IgD-negative memory B cell (primary cell): ENCODE measurements around the gene C19orf25. TPM values are rescaled to one million over a fixed set of nuclear protein-coding genes. Genes with fewer than 3 reads are reported as not detected.
A peak's percentile ranks its signal among the peaks of the same experiment; 100 is the strongest.

Source experiments
- H3K27ac Mint-ChIP-seq, 3 donors: one replicate each; pipeline ENCODE4 v1.8.0; 2020 to 2022; ENCODE audit warnings: mild to moderate bottlenecking in 3 of 3, mixed read lengths in 3 of 3, moderate library complexity in 1 of 3
- H3K27me3 Mint-ChIP-seq: one replicate; pipeline ENCODE4 v1.8.0; 2021; ENCODE audit warnings: mixed read lengths
- H3K36me3 Mint-ChIP-seq: one replicate; pipeline ENCODE4 v1.8.0; 2020; ENCODE audit warnings: mild to moderate bottlenecking, mixed read lengths
- H3K4me1 Mint-ChIP-seq, 3 donors: one replicate each; pipeline ENCODE4 v1.8.0; 2020 to 2022; ENCODE audit warnings: mixed read lengths in 3 of 3, mild to moderate bottlenecking in 1 of 3
- H3K4me3 Mint-ChIP-seq, 4 donors: one replicate each; pipeline ENCODE4 v1.8.0; 2020 to 2022; ENCODE audit warnings: mild to moderate bottlenecking in 4 of 4, mixed read lengths in 4 of 4, moderate library complexity in 3 of 4
- H3K9me3 Mint-ChIP-seq, 3 donors: one replicate each; pipeline ENCODE4 v1.8.0; 2020 to 2021; ENCODE audit warnings: mixed read lengths in 3 of 3, mild to moderate bottlenecking in 1 of 3
- polyA plus RNA-seq: library from polyadenylated mRNA; unstranded; fragments of 300-500 nt; fragmentation: Illumina TruSeq; gene quantifications from one replicate; pipeline ENCODE4 v1.2.3, GENCODE V29; 2021

Gene C19orf25
- polyA plus RNA-seq, 1 donor from 2014 or later, result 51.1 TPM

- Mint-ChIP-seq H3K27me3 (peaks cover 28% of the 10 kb centered on the region), H3K36me3 (no peaks in the 10 kb centered on the region), H3K4me3 (no peak overlapping the region)
These were observed 39.5 kb upstream of the C19orf25 start for GRCh38 chr19:1518471-1518870.

DNA sequence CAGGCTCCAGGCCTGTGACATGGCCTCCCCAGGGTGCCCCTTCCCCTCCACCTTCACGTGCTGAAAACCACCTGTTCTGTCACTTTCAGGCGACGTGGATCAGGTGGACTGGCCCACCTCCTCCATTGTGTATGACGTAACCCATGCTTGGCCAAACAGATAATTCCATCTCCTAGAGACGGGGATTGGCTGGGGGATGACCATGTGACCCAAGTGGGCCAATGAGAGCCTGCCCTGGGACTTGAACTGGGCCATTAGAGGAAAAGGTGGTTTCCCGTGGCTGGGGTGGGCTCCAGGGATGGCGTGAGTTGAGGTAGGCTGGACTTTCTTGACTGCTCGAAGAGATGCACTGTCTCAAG lies 37.4 kb upstream of the C19orf25 start:
- H3K4me3 Mint-ChIP-seq, result no peak overlapping the region

More at GRCh38 chr19:1518471-1518870, 39.5 kb upstream of the C19orf25 start:
- H3K4me1 Mint-ChIP-seq, result peaks cover 0 to 2% (median 0%) of the 10 kb centered on the region in 3 donors
- H3K9me3 Mint-ChIP-seq, result peaks cover 0 to 3% (median 0%) of the 10 kb centered on the region in 3 donors
- H3K27ac Mint-ChIP-seq, result no peak overlapping the region

DNA sequence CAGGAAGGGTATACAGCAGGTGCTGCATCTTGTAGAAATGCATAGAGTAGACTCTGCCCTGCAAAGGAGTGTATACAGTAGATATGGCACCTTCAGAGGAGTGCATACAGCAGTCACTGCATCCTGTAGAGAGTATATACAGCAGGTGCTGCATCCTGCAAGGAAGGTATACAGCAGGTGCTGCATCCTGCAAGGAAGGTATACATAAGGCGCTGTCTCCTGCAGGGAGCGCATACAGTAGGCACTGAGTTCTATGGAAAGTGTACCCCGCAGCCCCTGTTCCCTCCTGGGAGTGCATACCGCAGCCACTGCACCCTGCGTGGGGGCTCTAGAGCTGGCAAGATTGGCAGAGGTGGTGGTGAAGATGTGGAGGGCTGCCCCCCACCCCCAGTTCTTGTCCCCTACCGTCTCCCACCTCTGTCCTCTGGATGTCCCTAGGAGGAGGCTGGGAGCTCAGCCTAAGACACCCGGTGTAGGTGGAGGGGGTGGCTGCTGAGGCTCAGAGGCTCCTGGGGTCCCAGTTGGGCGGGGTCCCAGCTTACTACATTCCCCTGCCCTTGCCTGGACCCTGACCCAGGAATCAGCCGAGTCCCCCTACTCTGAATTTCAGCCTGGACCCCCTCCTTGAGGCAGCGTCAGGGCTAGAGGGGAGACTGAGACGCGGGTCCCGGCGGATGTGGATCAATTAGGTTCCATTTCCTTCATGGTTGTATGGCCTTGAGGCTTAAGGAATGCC lies 36.1 kb upstream of the C19orf25 start:
- Mint-ChIP-seq H3K4me3 (no peak overlapping the region), H3K27me3 (peaks cover 32% of the 10 kb centered on the region), H3K4me1 (peaks cover 0 to 2% (median 2%) of the 10 kb centered on the region in 3 donors), H3K36me3 (no peaks in the 10 kb centered on the region), H3K27ac (no peak overlapping the region), H3K9me3 (peaks cover 0 to 3% (median 0%) of the 10 kb centered on the region in 3 donors)

More for the DNA sequence above, 37.4 kb upstream of the C19orf25 start:
- Mint-ChIP-seq H3K36me3 (no peaks in the 10 kb centered on the region), H3K27ac (no peak overlapping the region), H3K9me3 (peaks cover 0 to 3% (median 0%) of the 10 kb centered on the region in 3 donors), H3K4me1 (peaks cover 0 to 2% (median 0%) of the 10 kb centered on the region in 3 donors), H3K27me3 (peaks cover 28% of the 10 kb centered on the region)

DNA sequence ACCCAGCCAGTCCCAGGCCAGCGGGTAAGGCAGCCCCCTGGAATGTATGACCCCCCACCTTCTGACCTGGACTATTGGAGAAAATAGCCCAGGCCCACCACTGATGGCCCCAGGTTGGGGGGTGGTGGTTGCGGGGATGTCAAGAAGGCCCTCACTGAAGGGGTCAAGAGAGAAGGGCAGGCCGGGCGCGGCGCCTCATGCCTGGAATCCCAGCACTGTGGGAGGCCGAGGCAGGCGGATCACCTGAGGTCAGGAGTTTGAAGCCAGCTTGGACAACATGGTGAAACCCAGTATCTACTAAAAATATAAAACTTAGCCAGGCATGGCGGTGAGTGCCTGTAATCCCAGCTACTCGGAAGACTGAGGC lies 35.3 kb upstream of the C19orf25 start:
- Mint-ChIP-seq H3K4me3 (peak overlapping the region in 2 of 4 donors; percentile 47 to 49), H3K27me3 (peaks cover 35% of the 10 kb centered on the region), H3K27ac (no peak overlapping the region), H3K4me1 (peaks cover 0 to 2% (median 2%) of the 10 kb centered on the region in 3 donors), H3K36me3 (no peaks in the 10 kb centered on the region), H3K9me3 (peaks cover 0 to 3% (median 0%) of the 10 kb centered on the region in 3 donors)

DNA sequence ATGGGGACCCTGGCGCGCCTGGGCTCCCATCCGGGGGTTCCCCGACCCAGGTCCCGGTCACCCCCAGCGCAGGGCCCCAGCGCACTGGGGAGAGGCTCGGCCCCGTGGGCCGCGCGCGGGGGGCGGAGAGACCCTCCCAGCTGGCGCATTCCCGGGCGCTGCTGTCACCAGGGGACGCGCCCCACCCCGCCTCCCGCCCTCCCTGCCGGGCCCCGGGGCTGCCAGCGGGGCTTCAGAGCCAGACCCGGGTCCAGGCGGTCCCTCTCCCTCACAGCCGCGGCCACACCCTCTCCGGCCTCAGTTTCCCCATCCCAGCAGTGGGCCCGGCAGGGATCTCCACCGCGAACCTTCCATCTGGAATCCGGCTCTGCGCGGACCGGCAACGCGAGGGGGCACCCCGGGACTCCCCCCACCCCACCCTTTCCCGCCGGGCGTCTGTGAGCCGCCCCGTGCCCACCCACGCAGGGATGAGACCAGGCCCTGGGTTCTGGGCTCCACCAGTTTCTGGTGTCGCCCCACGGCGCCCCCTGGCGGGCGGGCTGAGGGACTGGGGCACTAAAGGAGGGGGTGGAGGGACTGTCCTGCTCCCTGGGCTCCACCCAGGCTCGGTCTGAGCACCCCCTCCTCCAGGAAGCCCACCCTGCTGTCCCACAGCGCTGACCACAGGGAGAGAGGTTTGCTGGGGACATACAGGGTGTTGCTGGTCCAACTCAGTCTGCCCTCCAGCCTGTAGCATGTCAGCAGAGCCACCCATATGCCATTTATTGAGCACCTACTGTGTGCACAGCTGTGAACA lies 34.7 kb upstream of the C19orf25 start:
- Mint-ChIP-seq H3K4me1 (peaks cover 0 to 2% (median 2%) of the 10 kb centered on the region in 3 donors), H3K27ac (no peak overlapping the region), H3K4me3 (peak overlapping the region in 2 of 4 donors; percentile 47 to 49), H3K27me3 (peaks cover 36% of the 10 kb centered on the region), H3K9me3 (peaks cover 0 to 3% (median under 1%) of the 10 kb centered on the region in 3 donors), H3K36me3 (no peaks in the 10 kb centered on the region)

GRCh38 chr19:1512671-1513498 lies 33.9 kb upstream of the C19orf25 start, which contains the start of gene ADAMTSL5:
TSS of gene ADAMTSL5 (minus strand) at chr19:1513019. CDS start at chr19:1510943, 2,076 bp downstream.
- Mint-ChIP-seq H3K9me3 (peaks cover 0 to 3% (median 2%) of the 10 kb centered on the region in 3 donors), H3K36me3 (peaks cover under 1% of the 10 kb centered on the region), H3K27me3 (peaks cover 32% of the 10 kb centered on the region), H3K4me3 (peak within 1 kb of the TSS in 3 of 4 donors; percentile 21 to 73 (median 23)), H3K27ac (peak within 1 kb of the TSS in 1 of 3 donors; percentile 56), H3K4me1 (peaks cover 0 to 3% (median 2%) of the 10 kb centered on the region in 3 donors)

DNA sequence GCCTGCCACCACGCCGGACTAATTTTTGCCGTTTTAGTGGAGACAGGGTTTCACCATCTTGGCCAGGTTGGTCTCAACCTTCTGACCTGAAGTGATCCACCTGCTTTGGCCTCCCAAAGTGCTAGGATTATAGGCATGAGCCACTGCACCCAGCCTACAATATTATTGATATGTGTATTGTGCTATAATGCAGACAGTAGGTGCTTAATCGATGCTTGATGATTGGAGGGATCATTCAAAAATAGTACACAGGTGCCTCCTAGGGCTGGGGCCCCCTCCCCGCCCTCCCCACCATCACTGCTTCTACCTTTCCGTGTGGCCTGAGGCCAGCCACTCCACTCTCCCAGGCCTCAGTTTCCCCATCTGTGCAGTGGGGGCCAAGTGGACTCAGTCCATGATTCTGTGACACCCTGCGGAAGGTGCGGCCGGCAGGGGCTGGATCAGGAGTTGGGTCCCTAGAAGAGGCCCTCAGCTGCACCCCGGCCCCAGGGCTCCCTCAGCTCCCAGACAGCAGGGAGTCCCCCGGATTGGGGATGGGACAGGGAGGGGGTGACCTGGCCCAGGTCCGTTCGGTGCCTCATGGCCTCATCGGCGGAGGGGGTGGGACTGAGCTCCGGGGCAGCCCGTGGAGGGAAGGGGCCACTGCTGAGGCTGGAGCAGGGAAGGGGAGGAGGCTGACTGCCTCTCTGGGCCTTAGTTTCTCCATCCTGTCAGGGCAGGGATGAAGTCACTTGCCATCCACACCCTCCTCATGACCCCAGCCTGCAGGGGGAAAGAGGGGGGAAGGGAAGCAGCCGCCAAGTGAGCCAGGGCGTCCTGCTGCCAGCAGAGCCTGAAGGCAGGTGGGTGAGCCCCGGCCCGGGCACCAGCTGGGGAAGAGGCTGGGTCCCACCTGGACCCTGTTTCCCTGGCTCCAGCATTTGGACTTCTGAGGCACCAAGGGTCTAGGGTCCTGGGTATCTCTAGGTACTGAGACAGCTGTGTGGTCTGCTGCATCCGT lies 32.6 kb upstream of the C19orf25 start:
- peaks cover 4% of the 10 kb centered on the region for H3K36me3 Mint-ChIP-seq
- H3K4me3 Mint-ChIP-seq, result no peak overlapping the region
- peak overlapping the region in 1 of 3 donors; percentile 56 for H3K27ac Mint-ChIP-seq
- H3K27me3 Mint-ChIP-seq, result peaks cover 35% of the 10 kb centered on the region
- peaks cover 3 to 7% (median 6%) of the 10 kb centered on the region in 3 donors for H3K4me1 Mint-ChIP-seq
- peaks cover 0 to 6% (median 1%) of the 10 kb centered on the region in 3 donors for H3K9me3 Mint-ChIP-seq

DNA sequence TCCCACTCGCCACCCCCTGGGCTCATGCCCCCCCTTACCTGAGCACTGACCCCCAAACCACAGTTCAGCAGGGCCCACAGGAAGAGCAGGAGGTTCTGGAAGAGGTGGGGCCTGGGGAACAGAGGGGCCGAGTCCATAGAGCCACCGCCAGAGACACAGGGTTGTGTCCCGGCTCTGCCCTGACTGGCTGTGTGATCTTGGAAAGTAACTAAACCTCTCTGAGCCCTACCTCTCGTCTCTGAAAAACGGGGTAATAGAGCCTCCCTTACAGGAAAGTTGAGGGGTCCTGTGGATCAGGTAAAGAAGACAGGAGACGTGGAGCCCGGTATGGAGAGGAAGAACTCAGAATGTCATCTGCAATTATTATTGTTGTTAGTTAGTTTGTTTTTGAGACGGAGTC lies 31.8 kb upstream of the C19orf25 start:
- H3K9me3 Mint-ChIP-seq, result peaks cover 0 to 9% (median 0%) of the 10 kb centered on the region in 3 donors
- H3K36me3 Mint-ChIP-seq, result peaks cover 4% of the 10 kb centered on the region
- peak overlapping the region in 1 of 4 donors; percentile 70 for H3K4me3 Mint-ChIP-seq
- H3K27ac Mint-ChIP-seq, result peak overlapping the region in 1 of 3 donors; percentile 23
- peaks cover 32% of the 10 kb centered on the region for H3K27me3 Mint-ChIP-seq
- peaks cover 3 to 9% (median 6%) of the 10 kb centered on the region in 3 donors for H3K4me1 Mint-ChIP-seq

DNA sequence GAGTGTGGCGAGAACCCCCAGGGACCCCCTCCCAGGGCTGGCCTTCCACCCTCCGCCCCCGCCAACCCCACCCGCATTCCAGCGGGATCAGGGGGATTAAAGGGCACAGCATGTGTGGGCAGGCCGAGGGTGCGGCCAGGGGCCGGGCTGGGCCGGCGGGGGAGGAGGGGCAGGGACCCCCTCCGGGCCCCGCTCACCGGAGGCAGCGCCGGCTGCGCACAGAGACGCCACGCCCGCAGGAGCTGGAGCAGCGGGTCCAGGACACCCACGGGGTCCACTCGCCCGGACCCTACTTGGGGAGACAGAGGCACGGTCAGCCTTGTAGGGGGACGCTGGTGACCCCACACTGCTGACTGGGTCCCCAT lies 31.4 kb upstream of the C19orf25 start:
- H3K27ac Mint-ChIP-seq, result no peak overlapping the region
- peaks cover 4% of the 10 kb centered on the region for H3K36me3 Mint-ChIP-seq
- H3K27me3 Mint-ChIP-seq, result peaks cover 34% of the 10 kb centered on the region
- H3K4me3 Mint-ChIP-seq, result peak overlapping the region in 1 of 4 donors; percentile 70
- H3K9me3 Mint-ChIP-seq, result peaks cover 0 to 9% (median 0%) of the 10 kb centered on the region in 3 donors
- H3K4me1 Mint-ChIP-seq, result peaks cover 3 to 9% (median 6%) of the 10 kb centered on the region in 3 donors

DNA sequence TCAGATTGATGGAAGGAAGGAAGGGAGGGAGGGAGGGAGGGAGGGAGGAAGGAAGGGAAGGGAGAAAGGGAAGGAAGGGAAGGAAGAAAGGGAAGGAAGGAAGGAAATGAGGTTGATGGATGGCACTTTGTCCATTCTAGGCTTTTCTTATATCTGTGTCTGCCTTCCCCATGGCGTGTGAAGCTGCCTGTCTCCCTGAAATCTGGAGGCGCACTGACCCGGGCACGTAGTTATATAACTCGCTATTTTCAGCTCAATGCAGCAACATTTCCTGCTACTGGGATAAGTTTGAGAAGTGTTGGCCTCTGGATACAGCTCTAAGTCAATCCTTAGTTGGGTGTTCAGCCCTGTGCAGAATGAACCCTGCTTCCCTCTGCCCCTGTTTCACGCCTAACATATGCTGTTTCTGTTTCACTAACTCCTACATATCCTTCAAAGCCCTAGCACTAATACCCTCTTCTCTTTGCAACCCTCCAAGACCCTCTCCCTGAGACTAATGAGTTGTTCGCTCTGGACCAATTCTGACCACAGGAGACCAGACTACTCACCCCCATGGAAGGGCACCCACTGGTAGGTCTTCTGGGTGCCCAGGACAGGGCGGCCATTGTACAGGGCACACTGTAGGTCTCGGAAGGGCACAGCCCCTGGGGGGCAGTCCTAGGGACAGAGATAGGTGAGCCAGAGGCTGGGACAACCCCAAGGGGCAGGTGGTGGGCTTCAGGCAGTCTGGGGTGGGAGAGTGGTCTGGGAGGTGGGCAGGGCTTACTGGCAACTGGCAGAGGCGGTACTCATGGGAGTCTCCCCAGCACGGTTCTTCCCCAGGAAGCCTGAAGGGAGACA lies 30.8 kb upstream of the C19orf25 start:
- H3K9me3 Mint-ChIP-seq, result peaks cover 0 to 10% (median 0%) of the 10 kb centered on the region in 3 donors
- H3K36me3 Mint-ChIP-seq, result peaks cover 4% of the 10 kb centered on the region
- peak overlapping the region in 1 of 3 donors; percentile 8 for H3K27ac Mint-ChIP-seq
- H3K4me3 Mint-ChIP-seq, result no peak overlapping the region
- H3K27me3 Mint-ChIP-seq, result peaks cover 36% of the 10 kb centered on the region
- peaks cover 3 to 9% (median 6%) of the 10 kb centered on the region in 3 donors for H3K4me1 Mint-ChIP-seq

DNA sequence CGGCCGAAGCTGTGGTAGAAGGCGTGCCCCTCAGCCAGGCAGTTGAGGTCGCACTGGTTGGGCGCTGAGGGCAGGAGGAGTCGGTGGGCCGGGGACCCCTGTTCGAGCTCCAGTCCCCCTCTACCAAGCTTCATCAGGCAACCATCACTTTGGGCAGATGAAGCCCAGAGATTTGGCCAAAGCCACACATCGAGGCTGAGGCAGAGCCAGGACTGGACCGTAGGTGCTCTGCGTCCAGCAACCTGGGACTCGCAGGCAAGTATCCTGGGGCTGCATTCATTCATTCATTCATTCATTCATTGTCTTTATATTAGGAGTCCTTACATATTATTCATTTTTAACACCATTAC lies 29.5 kb upstream of the C19orf25 start:
- Mint-ChIP-seq H3K27me3 (peaks cover 35% of the 10 kb centered on the region), H3K27ac (peak overlapping the region in 1 of 3 donors; percentile 57), H3K36me3 (peaks cover 4% of the 10 kb centered on the region), H3K4me1 (peaks cover 3 to 8% (median 6%) of the 10 kb centered on the region in 3 donors), H3K4me3 (peak overlapping the region in 1 of 4 donors; percentile 63), H3K9me3 (peaks cover 0 to 10% (median 0%) of the 10 kb centered on the region in 3 donors)

GRCh38 chr19:1507763-1508506 lies 28.9 kb upstream of the C19orf25 start:
- Mint-ChIP-seq H3K36me3 (peaks cover 4% of the 10 kb centered on the region), H3K9me3 (peaks cover 0 to 10% (median 0%) of the 10 kb centered on the region in 3 donors), H3K4me1 (peaks cover 3 to 8% (median 6%) of the 10 kb centered on the region in 3 donors), H3K27ac (peak overlapping the region; percentile 59 to 97 (median 75)), H3K27me3 (peaks cover 38% of the 10 kb centered on the region), H3K4me3 (peak overlapping the region; percentile 44 to 91 (median 80))
